Limb (tissue), 2 donors: ENCODE data around the gene CDCA4.

ENCODE experiments used
- DNase-seq, 2 donors: peaks; one replicate each; pipeline ENCODE4 v3.0.0-alpha.2; 2016; ENCODE audit errors: extremely low spot score in 2 of 2

CDCA4 gene

GRCh38 chr14:105014631-105015030 is 6.3 kb downstream of the CDCA4 start:
- no peak for DNase-seq

DNA sequence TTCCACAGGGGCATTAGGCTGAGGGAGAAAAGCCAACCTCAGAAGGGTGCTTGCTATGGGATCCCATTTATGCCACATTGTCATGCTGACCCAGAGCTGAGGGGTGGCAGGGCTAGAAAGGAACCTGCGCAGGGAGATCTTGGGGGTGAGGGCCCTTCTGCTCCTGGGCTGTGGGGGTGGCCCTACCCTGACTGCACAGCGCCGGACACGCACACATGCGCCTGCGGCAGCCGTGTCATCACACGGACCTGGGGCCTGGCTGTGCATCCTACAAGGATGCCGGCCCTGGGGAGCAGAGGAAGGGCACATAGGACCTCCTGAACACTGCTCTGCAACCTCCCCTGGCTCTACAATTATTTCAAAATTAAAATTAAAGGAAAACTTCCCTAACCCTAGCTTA is 6.9 kb downstream of the CDCA4 start:
- no peak for DNase-seq

GRCh38 chr14:105013150-105013785 is 7.6 kb downstream of the CDCA4 start:
- DNase-seq = peak in 1 of 2 donors; percentile 58

DNA sequence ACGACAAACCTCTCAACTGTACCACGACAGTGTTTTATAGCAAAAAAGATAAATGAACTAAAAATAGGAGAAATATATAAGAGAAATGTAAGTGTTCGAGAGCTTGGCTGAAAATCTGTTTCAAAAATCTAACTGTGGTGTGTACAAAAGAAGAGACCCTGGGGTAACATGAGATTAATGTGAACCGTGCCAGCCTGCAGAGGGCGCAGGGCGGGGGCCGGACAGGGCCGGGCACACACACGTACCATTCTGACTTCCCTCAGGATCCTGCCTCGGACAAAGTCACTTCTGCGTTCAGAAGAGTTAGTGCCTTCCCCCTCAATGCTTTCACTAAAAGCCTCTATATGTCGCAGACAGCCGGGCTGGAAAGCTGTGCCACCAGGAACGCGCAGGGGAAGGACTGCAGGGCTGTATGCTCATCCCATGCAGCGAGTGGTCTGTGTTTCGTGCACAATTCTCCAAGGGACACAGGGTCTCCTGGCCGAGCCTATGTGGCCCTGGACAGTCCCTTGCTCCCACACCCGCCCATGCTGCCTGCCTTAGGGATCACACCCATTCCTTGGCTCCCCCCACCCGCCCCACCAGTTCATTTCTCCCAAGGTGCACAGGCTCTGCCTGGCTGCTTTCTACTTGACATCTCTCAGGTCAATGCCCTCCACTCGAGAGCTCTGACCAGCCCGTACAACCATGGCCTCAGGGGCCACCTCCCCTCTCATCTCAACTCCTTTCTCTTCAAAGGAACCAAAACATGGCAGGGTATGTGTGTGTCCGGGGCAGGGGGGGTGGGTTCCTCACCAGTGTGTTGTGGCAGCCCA is 8.5 kb downstream of the CDCA4 start:
- DNase-seq = no peak

DNA sequence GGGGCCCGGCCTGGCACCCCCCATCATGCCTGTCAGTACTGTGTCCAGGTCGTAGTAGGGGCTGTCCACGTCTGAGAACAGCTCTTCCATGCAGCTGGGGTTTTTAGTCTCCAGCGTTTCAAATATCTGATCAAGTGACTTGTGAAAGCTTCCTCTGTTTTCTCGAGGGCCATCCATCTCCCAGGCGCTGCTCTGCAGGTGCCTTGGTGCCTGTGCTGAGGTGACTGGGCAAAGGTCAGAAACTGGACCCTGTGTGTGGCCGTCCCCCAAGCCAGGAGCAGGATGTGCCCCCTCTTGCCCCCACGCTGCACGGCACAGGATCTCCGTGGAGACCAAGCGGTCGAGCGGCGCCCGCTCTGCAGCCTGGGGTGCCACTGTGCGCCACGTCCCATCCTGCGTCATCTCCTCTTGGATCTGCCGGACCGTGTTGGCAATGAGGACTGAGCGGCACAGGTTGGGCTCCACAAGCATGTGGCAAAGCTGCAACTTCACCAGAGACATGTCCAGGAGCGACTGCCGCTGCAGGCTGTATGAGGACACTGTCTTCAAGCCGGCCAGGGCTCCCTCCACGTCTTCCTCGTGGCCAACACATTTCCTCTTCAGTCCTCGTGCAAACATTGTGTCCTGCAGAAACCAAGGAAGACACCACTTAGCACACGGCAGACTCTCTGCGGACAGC is 9.4 kb downstream of the CDCA4 start:
- DNase-seq = no peak

DNA sequence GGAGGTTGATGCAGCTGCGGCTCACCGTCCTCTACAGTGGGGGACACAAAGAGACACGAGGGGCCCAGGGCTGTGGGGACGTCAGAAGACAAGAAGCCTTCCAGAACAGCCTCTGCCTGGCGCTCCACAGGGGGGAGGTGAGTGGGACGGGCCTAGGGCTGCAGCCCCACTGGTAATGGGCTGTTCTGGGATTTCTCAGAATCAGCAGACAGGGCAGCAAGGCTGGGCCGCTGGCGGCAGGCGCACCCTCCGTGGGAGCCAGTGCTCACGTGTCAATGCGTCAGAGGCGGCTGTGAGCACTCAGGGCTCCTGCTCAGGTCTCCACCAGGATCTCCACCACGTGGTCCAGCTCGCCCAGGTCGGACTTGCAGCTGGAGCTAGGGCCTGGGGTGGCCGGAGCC is 10.0 kb downstream of the CDCA4 start:
- no peak for DNase-seq

GRCh38 chr14:105010106-105010505 is 10.8 kb downstream of the CDCA4 start:
- DNase-seq = no peak

GRCh38 chr14:105007593-105008264 is 13.2 kb downstream of the CDCA4 start:
- no peak for DNase-seq

GRCh38 chr14:105006831-105007592 is 13.9 kb downstream of the CDCA4 start:
- DNase-seq = no peak

GRCh38 chr14:105005929-105006830 is 14.7 kb downstream of the CDCA4 start:
- DNase-seq = no peak

DNA sequence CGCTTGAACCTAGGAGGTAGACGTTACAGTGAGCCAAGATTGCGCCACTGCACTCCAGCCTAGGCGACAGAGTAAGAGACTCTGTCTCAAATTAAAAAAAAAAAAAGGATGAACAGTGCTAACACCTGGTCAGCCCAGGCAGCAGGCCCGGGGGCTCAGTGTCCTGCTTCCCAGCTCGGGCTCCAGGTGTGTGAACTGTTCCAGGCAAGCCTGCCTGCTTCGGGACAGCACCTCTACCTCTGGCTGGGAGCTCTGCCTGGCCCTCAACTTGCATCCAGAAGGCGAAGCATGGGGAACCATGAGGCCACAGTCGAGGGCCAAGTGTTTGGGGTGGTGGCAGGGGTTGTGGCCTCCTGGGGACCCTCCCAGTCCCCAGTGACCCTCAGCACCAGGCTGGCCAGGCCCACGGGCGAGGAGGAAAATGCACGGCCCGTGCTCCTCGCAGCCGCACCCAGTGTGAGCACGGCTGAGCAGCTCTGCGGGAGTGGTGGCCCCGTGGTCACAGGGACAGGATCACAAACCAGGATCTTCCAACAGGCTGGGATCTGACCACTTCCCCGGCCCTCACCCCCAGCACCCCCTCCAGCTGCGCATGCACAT is 15.5 kb downstream of the CDCA4 start:
- DNase-seq = peak in 1 of 2 donors; percentile 24

DNA sequence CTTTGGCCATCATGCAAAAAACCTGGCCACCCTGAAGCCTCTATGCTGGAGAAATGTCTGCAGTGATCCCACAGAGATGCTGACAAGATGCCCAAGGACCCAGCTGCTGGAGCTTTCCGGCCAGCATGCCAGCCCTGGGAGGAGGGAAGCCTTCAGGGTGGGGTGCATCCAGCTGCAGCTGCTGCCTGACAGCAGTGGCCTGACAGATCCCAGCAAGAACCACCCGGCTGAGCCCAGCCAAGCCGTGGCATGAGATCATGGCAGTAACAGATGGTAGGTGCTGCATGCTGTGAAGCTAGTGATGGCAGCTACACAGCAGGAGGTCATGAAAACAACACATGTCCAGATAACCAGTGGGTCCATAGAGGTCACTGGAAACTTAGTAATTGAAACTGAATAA is 21.5 kb downstream of the CDCA4 start:
- DNase-seq = no peak

GRCh38 chr14:104998801-104999200 is 22.1 kb downstream of the CDCA4 start:
- no peak for DNase-seq

- DNase-seq = no peak
Measured at GRCh38 chr14:104996483-104996882, 24.4 kb downstream of the CDCA4 start.

- no peak for DNase-seq
Measured at GRCh38 chr14:104996032-104996431, 24.9 kb downstream of the CDCA4 start.

DNA sequence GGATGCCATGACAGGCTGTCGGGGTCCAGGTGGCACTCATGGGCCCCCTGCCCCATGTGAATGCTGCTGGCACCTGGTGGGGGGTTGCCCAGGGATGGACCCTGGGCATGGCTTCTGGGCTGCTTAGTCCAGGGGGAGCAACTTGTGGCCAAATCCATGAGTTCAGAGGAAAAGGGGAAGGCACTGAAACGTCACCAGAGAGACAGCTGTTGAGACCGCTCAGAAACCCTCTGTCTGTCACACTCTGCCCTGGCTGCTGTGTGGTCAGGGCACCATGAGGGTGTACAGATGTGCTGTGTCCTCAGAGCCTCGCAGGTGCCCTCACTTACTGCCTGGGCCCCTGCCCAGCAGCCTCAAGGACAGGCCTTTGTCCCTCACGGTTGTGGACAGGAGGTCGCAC is 25.9 kb downstream of the CDCA4 start:
- no peak for DNase-seq

GRCh38 chr14:104993808-104994591 is 26.9 kb downstream of the CDCA4 start:
- no peak for DNase-seq

- no peak for DNase-seq
Measured at GRCh38 chr14:104993306-104993705, 27.6 kb downstream of the CDCA4 start.

DNA sequence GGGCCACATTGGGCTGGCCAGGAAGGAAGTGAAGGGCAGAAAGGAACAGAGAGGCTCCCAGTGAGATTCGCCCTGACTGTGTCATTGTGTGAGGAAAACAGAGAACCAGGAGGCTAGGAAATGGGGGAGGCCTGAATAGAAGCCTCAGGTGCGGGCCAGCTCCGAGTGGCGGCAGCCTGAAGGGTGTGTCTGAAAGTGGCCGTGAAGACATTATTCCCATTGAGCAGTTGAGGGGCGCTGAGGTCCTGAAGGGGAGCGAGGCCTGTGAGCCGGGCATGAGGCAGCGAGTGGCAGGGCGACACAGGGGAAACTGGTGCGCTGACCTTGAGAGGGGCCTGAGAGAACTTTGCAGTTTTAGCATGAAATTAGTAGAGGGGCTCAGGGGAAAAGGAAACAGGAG is 28.4 kb downstream of the CDCA4 start:
- no peak for DNase-seq
